Heart left ventricle (tissue), 13 donors: ENCODE measurements around the gene PACSIN1.
A peak's percentile ranks its signal among the peaks of the same experiment; 100 is the strongest.

Source experiments
- CTCF ChIP-seq, 12 donors: fragments of 200-600 bp; sonication (generic) in 4 of 12; IDR thresholded peaks; one replicate each; pipeline versions ENCODE4 v1.5.0 to v1.8.0; 2018 to 2022; ENCODE audit warnings: antibody characterized with exemption in 12 of 12, mild to moderate bottlenecking in 5 of 12
- POLR2A ChIP-seq, 2 donors: fragments of 450-650 bp; IDR thresholded peaks; one replicate each; pipeline ENCODE4 v1.6.1; 2017; ENCODE audit warnings: antibody characterized with exemption in 2 of 2, mild to moderate bottlenecking in 2 of 2, moderate library complexity in 2 of 2
- donor health status: ischemic (EF 13 %, LVEDD 7.1; RV severe dilation, severe dysfunction).
- donor health status: DM: no; HTN: yes; CAD: no.
- donor health status: DM: no; HTN: no; CAD: no.
- donor health status: ischemic (EF 25% LVEDD 6.9; RV normal size, moderate dysfunction).
- donor health status: ischemic (EF 25% LVEDD 5.7; RV mildly dilated, moderate dysfunction).
- donor health status: ischemic (EF 35%, LVEDD 5.7; RV mildly dilated, moderate dysfunction).
- donor health status: nonischemic (EF 11% LVEDD 7.7; RV severe dilation, severe dysfunction).
- donor health status: DM: yes; HTN: yes; CAD: no.
- donor health status: PGD.
- donor health status: ischemic (EF 29% LVEDD 5.4; RV normal size, mild dysfunction).
- donor health status: nonischemic (EF 23%, LVEDD 6.1; RV moderate dilation, normal function).

GRCh38 chr6:34514593-34515472 lies 49.0 kb downstream of the PACSIN1 start:
- peak in 2 of 12 donors; percentile 24 to 32 for TF ChIP-seq CTCF (IDR thresholded peaks at IDR 0.05)
- TF ChIP-seq POLR2A (IDR thresholded peaks at IDR 0.05), result no peak
